ENCODE measurements around the gene SH2D7. TPM values are rescaled to one million over a fixed set of nuclear protein-coding genes. Genes with fewer than 3 reads are reported as not detected.
A peak's percentile ranks its signal among the peaks of the same experiment; 100 is the strongest.

SH2D7 gene
- polyA plus RNA-seq, 1 of the 3 experiments (the other 2 are of a cell fraction) = not detected

- Histone ChIP-seq H4K20me1 (ENCODE audit: insufficient read depth) (peaks cover 27% of the 10 kb centered on the region), H3K4me2 (peak overlapping the region; percentile 57), H2AFZ (ENCODE audit: low read depth) (no peak overlapping the region), H3K79me2 (ENCODE audit: insufficient read depth) (peaks cover 93% of the 10 kb centered on the region), H3K27me3 (ENCODE audit: insufficient read depth) (no peaks in the 10 kb centered on the region), H3K9me2 (no peaks in the 10 kb centered on the region), H3F3A (replicated peaks; ENCODE audit: insufficient read depth) (peaks cover 27% of the 10 kb centered on the region), H3K9me3 (no peaks in the 10 kb centered on the region), H3K4me3 (ENCODE audit: low read depth in 2 of 2, low read length in 1 of 2) (no peak overlapping the region; a peak in 1 of 4 replicates), H3K36me3 (replicated peaks in 1 of 2; ENCODE audit: control insufficient read depth in 1 of 2, insufficient read depth in 2 of 2, low read length in 1 of 2) (no peaks in the 10 kb centered on the region), H3K4me1 (ENCODE audit: control insufficient read depth in 1 of 2, insufficient read depth in 2 of 2, low read depth in 1 of 2, low read length in 1 of 2) (peaks cover 63 to 65% of the 10 kb centered on the region in 2 experiments), H3K9ac (no peak overlapping the region; the same call in 1 of the 2 replicates), H3K27ac (ENCODE audit: low read depth in 2 of 2, low read length in 1 of 2) (peak overlapping the region; percentile 87 to 99)
- no peak for DNase-seq
- ChIA-PET CTCF (no interaction called here), POLR2A (no interaction called here)
- TF ChIP-seq GABPA (IDR thresholded peaks at IDR 0.05; ENCODE audit: low read depth) (no peak), TCF12 (IDR thresholded peaks at IDR 0.05) (peak; percentile 57)
- WGBS (ENCODE audit: low lambda C conversion rate) = 59% methylated on average over 2 of the region's 2 CpGs
Measured at GRCh38 chr15:78064544-78064943, 27.8 kb upstream of the SH2D7 start.

- H3K27me3 ChIP-seq (ENCODE audit: insufficient read depth) = no peaks in the 10 kb centered on the region
- H3K9me2 ChIP-seq = no peaks in the 10 kb centered on the region
- peaks cover 24% of the 10 kb centered on the region for H4K20me1 ChIP-seq (ENCODE audit: insufficient read depth)
- peak overlapping the region; percentile 22; the same call in 1 of the 2 replicates for H3K9ac ChIP-seq
- H3K79me2 ChIP-seq (ENCODE audit: insufficient read depth) = peaks cover 93% of the 10 kb centered on the region
- H3K9me3 ChIP-seq = no peaks in the 10 kb centered on the region
- H3K27ac ChIP-seq (ENCODE audit: low read depth in 2 of 2, low read length in 1 of 2) = peak overlapping the region; percentile 87 to 99
- ChIA-PET POLR2A (no interaction called here), CTCF (interaction anchor here (1.0 to 1.2 kb wide), 2 partner anchors 20 to 98 kb away, joined by 3 read pairs; no protein-coding TSS in a partner anchor)
- peak overlapping the region; percentile 57 for H3K4me2 ChIP-seq
- WGBS (ENCODE audit: low lambda C conversion rate) = 45% methylated on average over 5 of the region's 5 CpGs
- TF ChIP-seq POLR2AphosphoS5 (IDR thresholded peaks at IDR 0.05; ENCODE audit: low read depth, low read length) (peak; percentile 53; the same call in 1 of the 2 replicates), FOXM1 (IDR thresholded peaks at IDR 0.05; ENCODE audit: low read depth) (no peak), TCF12 (IDR thresholded peaks at IDR 0.05) (peak; percentile 67), NFIC (IDR thresholded peaks at IDR 0.05; ENCODE audit: borderline replicate concordance) (peak; percentile 45; the same call in 1 of the 2 replicates), SMC3 (IDR thresholded peaks at IDR 0.05; ENCODE audit: low read depth, low read length) (no peak), PBX3 (IDR thresholded peaks at IDR 0.05) (peak; percentile 47; the same call in 1 of the 2 replicates), CHD2 (IDR thresholded peaks at IDR 0.05; ENCODE audit: low read length, partially characterized antibody) (no peak), GATA2 (CRISPR knock-in tag; IDR thresholded peaks at IDR 0.05) (no peak), SIN3A (IDR thresholded peaks at IDR 0.05; ENCODE audit: borderline replicate concordance, low read depth, low read length) (0 out of 2 replicates have a peak, but pooled peaks have one; percentile 32), EP300 (IDR thresholded peaks at IDR 0.05; ENCODE audit: borderline replicate concordance in 1 of 2, low read depth in 1 of 2, low read length in 1 of 2) (peak in 1 of 2 experiments; percentile 46; a peak in 1 of 4 replicates), MAX (IDR thresholded peaks at IDR 0.05; ENCODE audit: low read depth) (peak; percentile 94)
- peaks cover 69 to 73% of the 10 kb centered on the region in 2 experiments for H3K4me1 ChIP-seq (ENCODE audit: control insufficient read depth in 1 of 2, insufficient read depth in 2 of 2, low read depth in 1 of 2, low read length in 1 of 2)
- peaks cover 27% of the 10 kb centered on the region for H3F3A ChIP-seq (replicated peaks; ENCODE audit: insufficient read depth)
- H3K36me3 ChIP-seq (replicated peaks in 1 of 2; ENCODE audit: control insufficient read depth in 1 of 2, insufficient read depth in 2 of 2, low read length in 1 of 2) = no peaks in the 10 kb centered on the region
- DNase-seq = no peak
- H2AFZ ChIP-seq (ENCODE audit: low read depth) = no peak overlapping the region
- no peak overlapping the region; a peak in 1 of 4 replicates for H3K4me3 ChIP-seq (ENCODE audit: low read depth in 2 of 2, low read length in 1 of 2)
Measured at GRCh38 chr15:78065284-78065872, 27.0 kb upstream of the SH2D7 start.

All from SK-N-SH (cell line).